GM18951 (cell line): ENCODE measurements around the gene LNPEP.

ENCODE experiments used
- POLR2A ChIP-seq: IDR thresholded peaks from 4 replicates; pipeline ENCODE4 v1.6.1; 2011; ENCODE audit warnings: mild to moderate bottlenecking; ENCODE audit not compliant: insufficient read length, insufficient read depth; ENCODE audit errors: extremely low read depth
- in situ Hi-C: fragments of 300-500 bp; cut with MboI; formaldehyde crosslinking; loops from one replicate; pipeline ENCODE4 v1.12.0; 2022; ENCODE audit warnings: low sequenced_read_pairs, mixed read lengths, inconsistent platforms; ENCODE audit not compliant: unreplicated experiment

The LNPEP gene

DNA sequence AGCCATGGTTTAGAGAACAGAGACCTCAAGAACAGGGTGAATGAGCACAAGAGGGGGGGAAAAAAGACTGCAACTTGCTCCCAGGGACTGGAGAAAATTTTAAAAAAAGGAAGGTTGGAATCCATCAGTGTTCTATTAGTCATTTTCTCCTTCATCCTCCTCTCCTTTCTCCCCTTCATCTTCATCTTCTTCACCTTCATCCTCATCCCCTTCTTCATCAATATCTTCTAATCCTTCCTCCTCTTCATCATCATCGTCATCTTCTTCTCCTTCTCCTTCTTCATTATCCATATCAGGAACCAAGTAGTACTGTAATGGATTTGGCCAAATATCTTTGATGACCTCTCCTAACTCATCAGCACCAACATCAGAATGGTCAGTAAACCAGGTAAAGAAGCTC is 120.4 kb downstream of the LNPEP start:
- in situ Hi-C loops, result no loop called here

DNA sequence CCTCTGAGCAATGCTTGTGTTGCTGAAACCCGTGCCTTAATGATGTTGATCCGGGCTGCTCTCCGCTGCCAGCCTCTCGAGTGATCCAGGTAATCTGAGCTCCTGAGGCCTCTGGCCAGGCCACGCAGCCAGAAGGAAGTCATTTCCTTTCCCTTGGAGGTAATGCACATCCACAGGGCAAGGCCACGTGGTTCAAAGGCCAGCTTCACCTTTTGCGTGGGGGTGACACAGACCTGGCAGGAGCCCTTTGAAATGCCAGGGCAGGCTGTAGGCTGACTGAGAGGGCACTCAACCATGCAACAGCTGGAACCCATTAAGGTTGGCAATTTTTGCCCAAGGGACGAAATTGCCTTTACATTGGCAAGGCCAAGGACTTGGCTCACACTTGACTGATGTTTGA is 126.2 kb downstream of the LNPEP start:
- in situ Hi-C loops, result no loop called here

More for the DNA sequence above, 120.4 kb downstream of the LNPEP start:
- TF ChIP-seq POLR2A, result no peak

DNA sequence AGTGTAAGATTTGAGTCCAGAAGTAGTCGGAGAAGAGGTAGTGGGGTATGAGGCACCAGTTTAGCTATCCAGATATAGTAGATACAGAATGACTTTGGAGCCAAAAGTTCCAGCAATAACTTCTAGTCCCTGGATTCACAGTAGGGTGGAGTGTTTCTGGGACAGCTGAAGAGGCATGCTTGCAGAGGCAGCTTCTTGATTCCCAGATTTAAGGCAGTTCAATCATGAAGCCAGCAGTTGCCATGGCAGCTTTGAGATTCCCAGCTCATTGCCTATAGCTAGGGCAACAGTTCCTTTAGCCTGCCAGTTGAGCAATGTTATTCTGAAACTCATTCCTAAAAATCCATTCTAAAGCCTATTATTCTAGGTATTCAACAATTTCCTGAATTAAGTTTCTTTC is 127.4 kb downstream of the LNPEP start:
- TF ChIP-seq POLR2A, result no peak
- in situ Hi-C loops, result no loop called here

More for the DNA sequence above, 126.2 kb downstream of the LNPEP start:
- no peak for TF ChIP-seq POLR2A

DNA sequence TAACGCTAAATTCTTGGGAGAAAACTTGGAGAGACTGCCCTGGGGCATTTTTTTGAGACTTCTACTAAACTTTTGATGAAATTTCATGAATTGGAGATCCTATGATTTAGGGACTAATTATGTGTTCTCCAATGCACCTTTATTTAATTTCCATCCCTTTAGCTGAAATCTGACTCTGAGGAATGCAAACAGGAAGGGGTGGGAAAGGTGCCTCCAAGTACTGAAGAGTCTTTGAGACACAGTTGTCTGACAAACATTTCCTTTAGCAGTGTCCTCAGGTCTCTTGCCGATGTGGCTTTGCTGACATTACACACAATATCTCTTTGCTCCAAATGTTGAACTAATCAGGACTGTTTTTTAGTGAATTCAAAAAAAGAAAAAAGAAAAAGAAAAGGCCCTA is 129.6 kb downstream of the LNPEP start:
- TF ChIP-seq POLR2A, result no peak
- in situ Hi-C loops, result no loop called here

DNA sequence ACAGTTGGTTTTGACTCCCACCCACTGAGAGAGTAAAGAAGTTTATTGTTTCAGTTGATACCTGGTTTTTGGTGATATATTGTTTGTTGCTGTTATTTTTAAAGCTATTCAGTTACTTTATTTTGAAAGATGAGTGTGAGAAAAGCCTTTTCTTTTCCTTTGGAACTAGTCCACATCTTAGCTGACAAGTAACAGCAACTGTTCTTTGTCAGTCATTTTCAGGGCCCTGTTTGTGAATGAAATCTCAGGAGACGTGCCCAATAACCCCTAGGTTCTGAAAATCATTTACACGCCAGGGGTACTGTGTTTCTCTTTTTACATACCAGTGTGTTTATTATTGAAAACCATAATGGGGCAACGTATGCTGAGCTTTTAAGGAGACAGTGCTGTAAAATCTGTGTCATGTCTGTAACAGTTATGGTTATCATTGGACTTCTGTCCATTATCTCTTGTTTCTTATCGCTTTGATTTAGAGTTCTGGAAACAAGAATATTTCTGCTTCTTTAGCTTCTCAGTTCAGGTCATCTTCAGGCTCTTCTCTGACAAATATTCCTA is 131.5 kb downstream of the LNPEP start:
- TF ChIP-seq POLR2A, result no peak
- in situ Hi-C loops, result no loop called here

DNA sequence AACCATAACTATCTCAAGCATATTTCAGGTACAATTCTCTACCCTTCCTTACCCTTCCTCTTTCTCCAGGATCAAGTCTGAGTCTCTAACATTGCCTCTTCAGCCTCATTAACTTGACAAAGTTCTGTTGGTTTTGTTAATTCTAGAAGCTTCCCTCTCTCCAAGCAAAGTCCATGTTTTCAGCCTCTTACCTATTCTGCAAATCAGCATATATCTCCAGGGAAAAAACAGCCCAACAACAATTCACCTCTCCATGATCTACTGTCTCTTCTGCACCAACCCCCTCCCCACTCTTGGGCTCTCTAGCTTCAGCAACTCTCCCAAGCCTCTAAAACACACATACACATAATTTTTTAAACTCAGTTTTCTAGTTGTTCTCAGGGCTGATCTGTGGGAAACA is 134.4 kb downstream of the LNPEP start:
- no peak for TF ChIP-seq POLR2A
- in situ Hi-C loops, result no loop called here

DNA sequence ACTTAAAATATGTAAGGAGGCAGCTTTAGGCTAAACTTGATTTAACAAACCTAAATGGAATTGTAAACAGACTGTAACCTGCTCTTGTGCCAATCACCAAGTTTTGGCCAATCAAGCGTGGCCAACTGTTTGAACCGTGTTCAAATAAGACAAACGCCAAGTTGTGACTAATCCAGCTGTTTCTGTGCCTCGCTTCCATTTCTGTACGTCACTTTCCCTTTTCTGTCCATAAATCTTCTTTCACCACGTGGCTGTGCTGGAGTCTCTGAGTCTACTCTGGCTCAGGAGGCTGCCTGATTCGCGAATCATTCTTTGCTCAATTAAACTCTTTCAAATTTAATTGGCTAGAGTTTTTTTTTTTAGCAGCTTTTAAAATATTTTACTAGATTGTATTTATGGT is 135.2 kb downstream of the LNPEP start:
- in situ Hi-C loops, result no loop called here

DNA sequence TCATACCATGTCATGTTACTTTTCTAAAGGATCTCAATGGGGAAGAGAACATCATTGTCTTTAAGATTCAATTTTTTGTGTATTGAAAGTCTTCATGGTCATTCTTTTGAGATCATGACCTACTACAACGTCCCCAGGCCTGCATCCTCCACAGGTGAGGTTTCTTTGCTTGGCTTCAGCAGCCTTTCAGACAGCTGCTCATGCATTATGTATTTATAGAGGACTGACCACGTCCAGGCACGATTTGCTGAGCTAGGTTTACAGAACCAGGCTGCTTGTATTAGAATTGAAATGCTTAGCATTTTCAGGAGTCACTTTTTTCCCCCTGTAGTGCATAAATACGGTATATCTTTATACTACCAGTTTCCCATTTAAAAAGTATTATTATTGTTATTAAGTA is 136.1 kb downstream of the LNPEP start:
- in situ Hi-C loops, result no loop called here
- TF ChIP-seq POLR2A, result no peak

More for the DNA sequence above, 135.2 kb downstream of the LNPEP start:
- no peak for TF ChIP-seq POLR2A

DNA sequence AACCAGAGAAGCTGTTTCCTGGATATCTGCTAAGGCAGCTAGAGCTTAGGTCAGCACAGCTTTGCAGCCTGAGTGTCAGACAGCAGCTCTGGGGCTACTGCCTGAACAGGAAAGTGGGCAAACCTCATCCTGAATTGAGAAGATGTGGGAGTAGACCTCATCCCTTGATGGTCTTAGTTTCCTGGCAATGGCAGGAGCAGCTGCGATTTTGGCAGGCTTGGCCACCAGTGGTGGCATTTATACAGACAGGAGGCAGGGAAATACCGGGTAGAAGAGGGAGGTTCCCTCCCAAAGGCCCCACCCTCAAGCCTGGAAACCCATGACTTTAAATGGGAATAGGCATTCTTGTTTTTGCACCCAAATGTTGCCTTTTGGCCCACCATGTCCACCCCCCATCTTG is 136.8 kb downstream of the LNPEP start:
- in situ Hi-C loops, result no loop called here
- no peak for TF ChIP-seq POLR2A

DNA sequence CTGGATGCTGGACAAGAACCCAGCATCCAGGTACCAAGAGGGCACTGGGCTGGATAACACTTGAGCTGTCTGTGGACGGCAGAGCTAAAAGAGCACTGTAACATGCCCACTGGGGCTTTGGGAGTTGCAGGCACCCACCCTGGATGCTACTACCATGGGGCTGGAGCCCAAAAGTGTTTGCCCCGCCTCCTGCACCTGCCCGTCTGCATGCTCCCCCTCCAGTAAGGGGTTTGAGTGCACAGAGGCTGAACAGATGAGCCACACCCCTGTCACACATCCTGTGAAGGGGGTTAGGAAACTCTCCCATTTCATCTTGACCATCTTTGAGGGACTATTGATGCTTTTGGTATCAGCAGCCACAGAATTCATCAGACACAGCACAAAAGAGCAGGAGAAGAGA is 137.5 kb downstream of the LNPEP start:
- in situ Hi-C loops, result no loop called here
- no peak for TF ChIP-seq POLR2A

DNA sequence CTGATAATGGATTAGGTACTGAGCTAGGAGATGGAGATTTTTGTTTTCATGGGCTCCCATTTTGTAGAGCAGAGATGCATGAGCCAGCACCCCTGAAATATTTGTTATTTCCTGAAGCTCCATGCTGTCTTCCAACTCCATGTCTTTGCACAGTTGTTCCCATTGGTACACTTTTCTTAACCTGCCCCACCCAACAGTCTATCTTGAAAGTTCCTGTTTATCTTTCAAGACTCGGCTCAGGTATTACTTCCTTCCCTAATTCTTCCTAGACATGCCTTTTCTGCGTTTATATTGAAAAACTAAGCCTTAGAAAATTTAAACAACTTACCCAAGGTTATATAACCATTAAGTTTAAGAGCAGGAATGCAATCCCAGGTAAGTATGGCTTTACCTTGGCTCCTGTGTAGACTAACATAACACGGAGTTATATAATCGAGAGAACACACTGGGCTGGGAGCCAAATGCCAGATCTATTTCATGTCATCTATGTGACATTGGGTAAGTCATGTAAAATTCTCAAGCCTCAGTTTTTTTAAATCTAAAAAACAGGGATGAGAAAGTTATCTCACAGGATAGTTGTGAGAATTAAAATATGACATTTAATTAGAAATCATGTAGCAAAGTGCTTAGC is 139.1 kb downstream of the LNPEP start:
- in situ Hi-C loops, result no loop called here
- no peak for TF ChIP-seq POLR2A

DNA sequence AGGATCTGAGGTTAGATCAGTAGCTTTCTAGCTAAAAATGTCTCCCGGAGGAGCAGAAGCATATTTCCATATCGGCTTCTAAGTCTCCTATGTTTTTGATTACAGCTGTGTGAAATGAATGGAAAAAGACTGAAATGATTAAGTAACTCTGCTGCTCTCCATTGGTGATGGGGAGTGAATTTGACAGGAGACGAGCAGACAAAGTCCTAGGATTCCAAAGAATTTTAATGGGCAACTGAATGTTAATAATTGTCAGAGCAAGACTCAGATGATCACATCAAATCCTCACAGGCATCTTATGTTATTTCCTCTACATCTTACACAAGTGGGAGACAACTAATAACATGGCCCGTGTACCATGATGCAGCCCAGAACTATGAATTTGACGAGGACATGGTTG is 139.8 kb downstream of the LNPEP start:
- in situ Hi-C loops, result no loop called here
- no peak for TF ChIP-seq POLR2A

DNA sequence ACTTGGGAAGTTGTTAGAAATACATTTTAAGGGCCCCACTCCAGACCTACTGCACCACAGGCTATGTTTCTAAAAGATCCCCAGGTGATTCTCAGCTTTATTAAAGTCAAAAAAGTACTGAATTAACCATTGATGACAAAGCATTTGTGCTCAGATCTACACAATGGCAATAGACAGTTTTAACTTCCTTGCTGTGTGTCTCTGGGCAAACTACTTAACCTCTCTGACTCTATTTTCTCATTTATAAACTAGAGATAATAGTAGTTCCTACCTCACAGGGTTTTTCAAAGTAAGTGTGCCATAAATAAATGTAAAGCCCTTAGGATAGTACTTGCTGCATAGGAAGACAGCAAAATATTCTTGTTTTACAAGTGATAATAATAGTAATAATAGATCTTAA is 140.2 kb downstream of the LNPEP start:
- in situ Hi-C loops, result no loop called here
- TF ChIP-seq POLR2A, result no peak

DNA sequence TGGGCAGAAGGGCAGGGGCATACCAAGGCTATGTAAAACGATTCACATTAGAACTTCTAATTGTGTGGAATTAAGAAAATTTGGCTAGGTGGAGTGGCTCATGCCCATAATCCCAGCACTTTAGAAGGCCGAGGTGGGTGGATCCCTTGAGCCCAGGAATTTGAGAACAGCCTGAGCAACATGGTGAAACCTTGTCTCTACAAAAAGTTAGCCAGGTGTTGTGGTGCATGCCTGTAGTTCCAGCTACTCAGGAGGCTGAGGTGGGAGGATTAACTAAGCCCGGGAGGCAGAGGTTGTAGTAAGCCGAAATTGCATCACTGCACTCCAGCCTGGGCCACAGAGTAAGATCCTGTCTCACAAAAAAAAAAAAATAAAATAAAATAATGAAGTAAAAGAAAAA is 141.4 kb downstream of the LNPEP start:
- in situ Hi-C loops, result no loop called here
- no peak for TF ChIP-seq POLR2A
